NCI-H2081 treated with DMSO at 0.1 percent for 48 hours (cell line): ENCODE measurements around the gene CORIN.
"Not testable (repeated sequence)": the region's sequence is repeated elsewhere in the genome, so short reads cannot be mapped to it uniquely, and the experiment has no call there.

Source experiments
- DNase-seq: peaks from one replicate; lab custom pipeline; 2025; lab: John Stamatoyannopoulos, UW

CORIN gene

DNA sequence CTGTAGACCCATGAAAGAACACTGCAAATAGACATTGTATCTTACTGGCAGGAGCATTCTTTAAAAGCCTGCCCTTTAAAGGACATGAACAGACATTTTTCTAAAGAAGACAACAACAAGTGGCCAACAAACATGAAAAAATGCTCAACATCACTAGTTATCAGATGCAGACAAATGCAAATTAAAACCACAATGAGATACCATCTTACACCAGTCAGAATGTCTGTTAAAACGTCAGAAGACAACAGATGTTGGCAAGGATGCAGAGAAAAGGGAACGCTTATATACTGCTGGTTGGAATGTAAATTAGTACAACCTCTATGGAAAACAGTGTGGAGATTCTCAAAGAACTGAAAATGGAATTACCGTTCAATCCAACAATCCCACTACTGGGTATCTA lies 275.6 kb downstream of the CORIN start:
- DNase-seq, result no peak

DNA sequence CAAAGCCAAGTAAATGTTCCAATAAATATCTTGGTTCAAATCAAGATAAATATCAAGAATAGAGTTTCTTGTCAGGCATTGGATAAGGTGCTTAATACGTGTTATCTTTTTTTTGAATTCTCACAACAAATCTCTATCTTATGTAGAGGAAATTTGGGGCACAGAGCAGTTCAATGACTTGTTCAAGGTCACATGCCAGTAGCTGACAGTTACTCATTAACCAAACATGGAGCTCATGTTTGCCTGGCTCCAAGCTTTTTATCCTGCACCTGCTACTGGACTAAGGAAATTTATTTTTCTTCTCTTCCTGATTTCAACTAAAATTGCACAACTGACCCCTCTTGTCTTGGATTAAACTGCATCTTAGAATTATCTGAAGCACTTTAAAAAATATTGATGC lies 276.5 kb downstream of the CORIN start:
- no peak for DNase-seq

DNA sequence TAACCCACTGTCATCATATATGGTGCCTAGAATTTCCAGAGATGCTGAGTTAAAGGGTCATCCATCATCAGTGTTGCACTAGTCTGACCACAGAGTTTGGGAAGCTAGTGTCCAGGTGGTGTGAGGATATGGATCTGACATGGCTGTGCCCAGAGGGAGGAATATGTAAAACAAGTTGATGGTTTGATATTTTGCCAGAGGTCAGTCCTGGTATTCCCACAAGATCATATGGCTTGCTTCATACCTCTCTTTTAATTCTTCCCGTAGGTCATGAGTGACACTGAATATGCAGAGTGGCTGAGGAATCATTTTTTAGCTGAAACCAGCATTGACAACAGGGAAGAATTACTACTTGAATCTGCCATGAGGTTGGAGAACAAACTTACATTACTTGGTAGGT lies 277.2 kb downstream of the CORIN start:
- no peak for DNase-seq

DNA sequence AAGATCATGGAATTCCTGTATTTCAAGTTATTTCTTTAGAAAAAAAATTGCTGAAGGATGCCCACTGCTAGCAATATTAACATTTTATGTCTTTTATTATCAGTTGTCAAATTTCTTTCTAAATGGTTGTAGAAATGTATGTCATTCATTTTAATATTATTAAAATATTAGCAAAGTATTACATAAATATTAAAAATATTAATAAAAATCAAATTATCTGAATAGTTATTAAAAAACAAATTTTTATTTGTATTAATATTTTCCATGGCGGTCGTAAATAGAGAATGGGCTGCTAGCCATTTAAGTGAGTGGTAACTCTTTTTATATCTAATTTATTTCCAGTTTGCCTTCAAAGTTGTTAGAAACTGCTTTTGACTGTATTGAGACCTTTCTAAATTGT lies 280.6 kb downstream of the CORIN start:
- DNase-seq, result no peak

DNA sequence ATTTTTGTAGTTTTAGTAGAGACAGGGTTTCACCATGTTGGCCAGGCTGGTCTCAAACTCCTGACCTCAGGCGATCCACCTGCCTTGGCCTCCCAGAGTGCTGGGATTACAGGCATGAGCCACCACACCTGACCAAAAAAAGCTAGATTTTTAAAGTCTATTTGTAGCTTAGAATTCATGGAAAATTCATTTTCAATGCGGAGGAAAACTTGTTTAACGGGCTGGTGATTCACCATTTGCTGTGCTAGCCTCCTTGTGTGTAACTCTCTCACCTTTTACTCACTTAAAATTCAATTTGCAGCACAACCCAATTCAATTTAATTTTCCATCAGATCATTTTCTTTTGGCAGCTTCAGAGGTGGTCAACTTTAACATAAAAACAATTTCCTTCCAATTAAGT lies 281.9 kb downstream of the CORIN start:
- not testable (repeated sequence) for DNase-seq

DNA sequence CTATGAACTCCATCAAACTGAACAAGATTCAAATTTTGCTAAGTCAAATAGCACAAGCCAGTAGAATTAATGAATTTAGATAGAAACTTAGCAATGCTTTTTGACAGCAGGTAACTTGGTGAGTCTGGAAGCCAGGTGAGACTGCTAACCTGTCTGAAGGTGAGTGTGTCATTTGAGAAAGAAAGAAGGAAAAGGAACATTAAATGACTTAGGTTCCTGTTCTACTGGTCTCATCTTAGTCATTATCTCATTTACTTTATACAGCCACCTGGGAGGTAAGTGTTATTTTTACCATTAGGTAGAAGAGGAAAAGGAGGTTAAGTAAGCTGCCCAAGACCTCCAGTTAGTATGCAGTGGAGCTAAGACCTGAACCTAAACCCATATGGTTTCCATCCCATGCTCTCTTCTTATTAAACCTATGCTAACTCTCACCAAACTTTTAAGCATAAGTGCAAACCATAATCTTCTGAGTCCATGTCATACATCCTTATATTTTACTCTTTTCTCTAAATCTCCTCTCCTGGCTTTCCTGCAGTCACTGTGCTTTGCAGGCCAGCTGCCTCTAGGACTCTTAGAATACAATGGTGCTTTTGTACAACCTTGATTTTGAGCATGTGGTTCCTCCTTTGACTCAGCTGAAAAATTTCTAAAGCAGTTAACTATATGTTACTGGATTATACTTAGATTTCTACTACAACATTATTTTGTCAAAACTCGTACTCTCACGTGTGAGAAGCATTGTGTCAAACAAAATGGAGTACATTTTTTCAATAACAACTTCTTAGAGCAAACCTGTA lies 284.3 kb downstream of the CORIN start:
- DNase-seq, result no peak

DNA sequence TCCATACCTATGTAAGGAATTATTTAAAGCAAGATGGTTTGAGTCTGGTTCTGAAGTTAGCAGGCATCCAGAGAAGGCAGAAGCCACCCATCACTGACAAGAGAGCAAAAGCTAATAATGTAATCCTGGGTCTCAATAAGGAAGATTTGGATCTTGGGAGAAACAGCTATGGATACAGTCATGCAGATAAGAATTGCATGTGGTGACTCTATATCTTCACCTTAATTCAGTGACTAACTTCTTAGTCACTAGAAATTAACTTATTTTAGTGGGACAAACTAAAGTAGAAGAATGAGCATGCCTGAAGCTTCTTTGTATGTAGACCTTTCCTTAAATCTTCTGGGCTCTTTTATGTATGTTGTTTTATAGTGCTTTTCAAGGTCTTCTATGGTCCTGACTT lies 286.2 kb downstream of the CORIN start:
- no peak for DNase-seq

DNA sequence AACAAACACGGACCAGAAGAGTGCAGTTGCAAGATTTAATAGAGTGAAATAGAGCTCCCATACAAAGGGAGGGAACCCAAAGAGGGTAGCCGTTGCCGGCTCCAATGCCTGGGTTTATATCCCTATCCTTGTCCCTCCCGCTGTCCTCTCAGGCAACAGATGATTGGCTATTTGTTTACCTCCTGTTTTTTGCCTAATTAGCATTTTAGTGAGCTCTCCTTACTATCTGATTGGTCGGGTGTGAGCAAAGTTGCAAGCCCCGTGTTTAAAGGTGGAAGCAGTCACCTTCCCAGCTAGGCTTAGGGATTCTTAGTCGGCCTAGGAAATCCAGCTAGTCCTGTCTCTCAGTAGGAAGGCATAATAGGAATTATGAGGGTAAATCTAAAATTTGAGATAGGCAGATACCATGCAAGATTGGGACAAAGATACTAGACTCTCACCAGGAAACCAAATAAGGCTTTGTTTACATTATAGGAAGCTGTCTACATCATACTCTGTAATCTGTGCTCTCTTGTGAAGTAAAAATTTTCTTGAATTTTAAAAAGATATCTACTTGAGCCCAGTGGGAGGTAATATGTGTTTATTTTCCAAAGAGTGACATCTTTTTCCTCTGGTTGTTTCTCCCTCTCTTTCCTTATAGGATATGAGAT lies 286.8 kb downstream of the CORIN start:
- no peak for DNase-seq

DNA sequence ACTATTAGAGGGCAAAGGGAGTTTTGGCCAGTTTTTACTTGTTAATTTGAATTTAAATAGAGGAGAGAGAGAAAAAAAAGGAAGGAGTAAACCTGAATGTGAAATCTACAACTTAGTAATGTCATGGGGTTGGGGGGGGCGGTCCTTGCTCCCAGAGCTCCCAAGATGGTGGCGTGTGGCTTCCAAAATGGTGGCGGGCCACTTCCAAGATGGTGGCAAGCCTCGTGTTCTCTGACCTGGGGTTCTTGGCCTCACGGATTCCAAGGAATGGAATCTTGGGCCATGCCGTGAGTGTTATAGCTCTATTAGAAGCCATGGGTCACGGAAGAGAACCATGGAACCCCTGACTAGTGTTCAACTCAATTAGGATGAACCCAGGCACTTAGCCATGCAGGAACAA lies 287.5 kb downstream of the CORIN start:
- DNase-seq, result not testable (repeated sequence)
